HL-60 (cell line): ENCODE measurements around the gene TSPAN6.
A peak's percentile ranks its signal among the peaks of the same experiment; 100 is the strongest.

Source experiments
- DNase-seq, 2 experiments: peaks; one replicate each; pipeline ENCODE4 v3.0.0-alpha.2; 2010 to 2020; ENCODE audit warnings: low read depth in 1 of 2, low spot score in 1 of 2
- H3K27ac ChIP-seq: fragments of 250-450 bp; sonication (Bioruptor Pico); replicated peaks from 2 replicates; pipeline ENCODE4 v1.5.1; 2020; ENCODE audit warnings: mild to moderate bottlenecking, moderate library complexity
- H3K27me3 ChIP-seq: fragments of 250-450 bp; sonication (Bioruptor Pico); 2 replicates; pipeline ENCODE4 v1.5.1; 2021; ENCODE audit warnings: mild to moderate bottlenecking, moderate library complexity; ENCODE audit not compliant: insufficient read depth, poor library complexity, severe bottlenecking
- H3K4me3 ChIP-seq: replicated peaks from 2 replicates; pipeline ENCODE4 v1.5.1; 2011; ENCODE audit warnings: mild to moderate bottlenecking, control low read depth, low read length; ENCODE audit not compliant: insufficient read depth
- GABPA ChIP-seq: IDR thresholded peaks from 2 replicates; pipeline ENCODE4 v1.6.1; 2012; ENCODE audit warnings: low read depth
- POLR2AphosphoS5 ChIP-seq: IDR thresholded peaks from 2 replicates; pipeline ENCODE4 v1.6.1; 2012; ENCODE audit warnings: low read depth
- SPI1 ChIP-seq: IDR thresholded peaks from 2 replicates; pipeline ENCODE4 v1.6.1; 2012; ENCODE audit warnings: low read depth, mild to moderate bottlenecking, borderline replicate concordance
- long read RNA-seq: library from polyadenylated mRNA; unstranded; transcript quantifications from one replicate; pipeline ENCODE4 v2.0.0, GENCODE V29; 2020
- TF ChIP-seq, protein P1 (sequence below): IDR thresholded peaks from one replicate; pipeline ENCODE4 v1.5.1; 2011; ENCODE audit warnings: low read length, control low read depth, inconsistent platforms; ENCODE audit not compliant: insufficient read depth
- TF ChIP-seq, protein P2 (sequence below): IDR thresholded peaks from 2 replicates; pipeline ENCODE4 v1.6.1; 2012; ENCODE audit warnings: low read depth; ENCODE audit not compliant: insufficient replicate concordance

Gene TSPAN6, protein sequence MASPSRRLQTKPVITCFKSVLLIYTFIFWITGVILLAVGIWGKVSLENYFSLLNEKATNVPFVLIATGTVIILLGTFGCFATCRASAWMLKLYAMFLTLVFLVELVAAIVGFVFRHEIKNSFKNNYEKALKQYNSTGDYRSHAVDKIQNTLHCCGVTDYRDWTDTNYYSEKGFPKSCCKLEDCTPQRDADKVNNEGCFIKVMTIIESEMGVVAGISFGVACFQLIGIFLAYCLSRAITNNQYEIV
- long read RNA-seq: 0 reads

DNA sequence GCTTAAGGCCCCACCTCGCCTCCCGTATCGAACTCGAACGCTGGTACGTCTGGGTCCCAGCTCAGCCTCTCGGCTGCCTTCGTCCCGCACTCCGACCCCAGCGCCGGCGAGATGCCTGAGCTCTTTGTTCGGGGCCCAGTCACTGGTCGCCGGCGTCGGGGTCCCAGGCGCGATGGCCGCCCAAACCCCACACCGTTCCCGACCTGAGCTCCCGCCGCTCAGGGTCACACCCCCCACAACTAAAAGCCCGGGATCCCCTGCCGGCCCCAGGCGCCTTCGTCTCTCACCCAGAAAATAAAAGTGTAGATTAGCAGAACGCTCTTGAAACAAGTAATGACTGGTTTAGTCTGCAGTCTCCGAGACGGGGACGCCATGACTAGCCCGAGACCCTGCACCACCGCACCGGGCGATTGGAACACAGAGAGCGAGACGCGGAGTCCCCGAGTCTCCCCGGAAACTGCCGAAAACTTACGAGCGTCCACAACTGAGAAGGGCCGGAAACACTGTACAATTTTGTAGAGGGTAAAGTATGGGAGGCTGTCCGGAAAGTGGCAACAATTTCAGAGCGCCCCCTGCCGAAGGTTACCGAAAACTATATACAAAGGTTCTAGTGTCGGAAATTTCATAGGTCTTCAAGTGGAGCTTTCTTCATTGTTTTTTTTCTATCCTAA lies at the start of gene TSPAN6:
Gene TSPAN6, minus strand, starts transcription at position 486 of the 671 bp plus-strand sequence. Its CDS starts 112 bp downstream, at position 374.
- no peak for TF ChIP-seq SPI1
- no peak for TF ChIP-seq POLR2AphosphoS5
- no peak for TF ChIP-seq GABPA
- TF ChIP-seq, protein P1, sequence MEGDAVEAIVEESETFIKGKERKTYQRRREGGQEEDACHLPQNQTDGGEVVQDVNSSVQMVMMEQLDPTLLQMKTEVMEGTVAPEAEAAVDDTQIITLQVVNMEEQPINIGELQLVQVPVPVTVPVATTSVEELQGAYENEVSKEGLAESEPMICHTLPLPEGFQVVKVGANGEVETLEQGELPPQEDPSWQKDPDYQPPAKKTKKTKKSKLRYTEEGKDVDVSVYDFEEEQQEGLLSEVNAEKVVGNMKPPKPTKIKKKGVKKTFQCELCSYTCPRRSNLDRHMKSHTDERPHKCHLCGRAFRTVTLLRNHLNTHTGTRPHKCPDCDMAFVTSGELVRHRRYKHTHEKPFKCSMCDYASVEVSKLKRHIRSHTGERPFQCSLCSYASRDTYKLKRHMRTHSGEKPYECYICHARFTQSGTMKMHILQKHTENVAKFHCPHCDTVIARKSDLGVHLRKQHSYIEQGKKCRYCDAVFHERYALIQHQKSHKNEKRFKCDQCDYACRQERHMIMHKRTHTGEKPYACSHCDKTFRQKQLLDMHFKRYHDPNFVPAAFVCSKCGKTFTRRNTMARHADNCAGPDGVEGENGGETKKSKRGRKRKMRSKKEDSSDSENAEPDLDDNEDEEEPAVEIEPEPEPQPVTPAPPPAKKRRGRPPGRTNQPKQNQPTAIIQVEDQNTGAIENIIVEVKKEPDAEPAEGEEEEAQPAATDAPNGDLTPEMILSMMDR: no peak
- TF ChIP-seq, protein P2, sequence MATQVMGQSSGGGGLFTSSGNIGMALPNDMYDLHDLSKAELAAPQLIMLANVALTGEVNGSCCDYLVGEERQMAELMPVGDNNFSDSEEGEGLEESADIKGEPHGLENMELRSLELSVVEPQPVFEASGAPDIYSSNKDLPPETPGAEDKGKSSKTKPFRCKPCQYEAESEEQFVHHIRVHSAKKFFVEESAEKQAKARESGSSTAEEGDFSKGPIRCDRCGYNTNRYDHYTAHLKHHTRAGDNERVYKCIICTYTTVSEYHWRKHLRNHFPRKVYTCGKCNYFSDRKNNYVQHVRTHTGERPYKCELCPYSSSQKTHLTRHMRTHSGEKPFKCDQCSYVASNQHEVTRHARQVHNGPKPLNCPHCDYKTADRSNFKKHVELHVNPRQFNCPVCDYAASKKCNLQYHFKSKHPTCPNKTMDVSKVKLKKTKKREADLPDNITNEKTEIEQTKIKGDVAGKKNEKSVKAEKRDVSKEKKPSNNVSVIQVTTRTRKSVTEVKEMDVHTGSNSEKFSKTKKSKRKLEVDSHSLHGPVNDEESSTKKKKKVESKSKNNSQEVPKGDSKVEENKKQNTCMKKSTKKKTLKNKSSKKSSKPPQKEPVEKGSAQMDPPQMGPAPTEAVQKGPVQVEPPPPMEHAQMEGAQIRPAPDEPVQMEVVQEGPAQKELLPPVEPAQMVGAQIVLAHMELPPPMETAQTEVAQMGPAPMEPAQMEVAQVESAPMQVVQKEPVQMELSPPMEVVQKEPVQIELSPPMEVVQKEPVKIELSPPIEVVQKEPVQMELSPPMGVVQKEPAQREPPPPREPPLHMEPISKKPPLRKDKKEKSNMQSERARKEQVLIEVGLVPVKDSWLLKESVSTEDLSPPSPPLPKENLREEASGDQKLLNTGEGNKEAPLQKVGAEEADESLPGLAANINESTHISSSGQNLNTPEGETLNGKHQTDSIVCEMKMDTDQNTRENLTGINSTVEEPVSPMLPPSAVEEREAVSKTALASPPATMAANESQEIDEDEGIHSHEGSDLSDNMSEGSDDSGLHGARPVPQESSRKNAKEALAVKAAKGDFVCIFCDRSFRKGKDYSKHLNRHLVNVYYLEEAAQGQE: no peak
- Histone ChIP-seq H3K27me3 (no peaks in the 10 kb centered on the region), H3K27ac (no peak within 1 kb of the TSS), H3K4me3 (no peak within 1 kb of the TSS)
- no peak for DNase-seq

DNA sequence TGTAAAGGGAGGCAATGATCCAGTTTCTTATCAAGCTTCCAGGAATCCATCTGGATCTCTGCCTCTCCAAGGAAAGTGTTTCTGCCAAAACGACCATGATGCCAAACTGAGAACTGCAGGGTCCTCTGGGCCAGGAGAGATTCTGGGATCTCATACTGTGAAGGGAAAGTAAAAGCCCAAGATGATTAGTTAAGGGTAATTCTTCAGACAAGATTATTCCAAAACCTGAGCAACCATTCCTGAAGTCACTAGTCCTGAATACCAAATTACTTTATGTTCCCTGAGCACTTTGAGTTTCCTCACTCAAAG lies 49.3 kb upstream of the TSPAN6 start:
- Histone ChIP-seq H3K27ac (no peak overlapping the region), H3K27me3 (no peaks in the 10 kb centered on the region), H3K4me3 (no peak overlapping the region)
- TF ChIP-seq POLR2AphosphoS5 (no peak), SPI1 (no peak), GABPA (no peak)
- TF ChIP-seq, protein P2: no peak
- TF ChIP-seq, protein P1: no peak
- no peak for DNase-seq

DNA sequence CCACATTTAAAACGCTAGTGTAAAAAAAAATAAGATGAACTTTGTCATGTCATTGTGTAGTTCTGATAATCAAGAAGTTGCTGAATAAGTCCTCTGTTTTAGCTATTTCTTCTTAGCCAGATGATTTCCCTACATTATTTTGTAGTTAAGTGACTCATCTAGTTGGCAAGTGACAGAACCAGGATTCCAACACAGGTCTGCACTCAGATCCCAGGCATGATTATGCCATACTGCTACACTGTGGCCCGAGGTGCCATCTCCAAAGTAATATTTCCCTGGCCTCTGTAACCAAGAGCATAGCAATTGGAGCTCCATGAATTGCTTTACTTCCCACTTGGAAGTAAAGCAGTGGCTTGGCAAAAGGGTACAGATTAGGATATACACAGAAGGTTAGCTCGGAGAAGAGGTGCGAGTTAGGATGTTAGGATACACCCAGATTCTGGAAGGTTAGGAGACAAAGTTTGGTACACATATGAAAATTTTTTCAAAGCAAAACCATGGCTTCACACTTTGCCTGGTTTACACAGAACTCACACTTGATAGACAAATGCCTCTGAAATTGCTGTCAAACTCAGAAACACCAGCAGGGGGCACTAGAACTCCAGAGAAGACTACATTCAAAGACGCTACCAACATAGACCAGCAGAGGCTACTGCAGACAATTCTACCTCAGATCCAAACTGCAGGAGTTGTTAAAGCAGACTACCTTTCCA lies 48.8 kb upstream of the TSPAN6 start:
- TF ChIP-seq, protein P2: no peak
- TF ChIP-seq, protein P1: peak; percentile 40
- TF ChIP-seq POLR2AphosphoS5: no peak
- Histone ChIP-seq H3K27ac (no peak overlapping the region), H3K4me3 (no peak overlapping the region), H3K27me3 (no peaks in the 10 kb centered on the region)
- peak; percentile 16 to 70 for DNase-seq
